SK-N-MC (cell line): ENCODE measurements around the gene TAGLN3.

Experiments used
- EZH2 ChIP-seq: fragments of 200-600 bp; sonication (generic); IDR thresholded peaks from one replicate; pipeline ENCODE4 v1.6.1; 2017; ENCODE audit warnings: antibody characterized with exemption
- FOXP2 ChIP-seq: optimal IDR thresholded peaks from 2 replicates; pipeline ENCODE3; 2011; ENCODE audit warnings: mild to moderate bottlenecking, moderate library complexity; ENCODE audit not compliant: insufficient read depth; ENCODE audit errors: extremely low read length, control extremely low read depth
- POLR2AphosphoS5 ChIP-seq: IDR thresholded peaks from 2 replicates; pipeline ENCODE4 v1.6.1; 2012; ENCODE audit warnings: mild to moderate bottlenecking, low read depth, low read length, borderline replicate concordance

DNA sequence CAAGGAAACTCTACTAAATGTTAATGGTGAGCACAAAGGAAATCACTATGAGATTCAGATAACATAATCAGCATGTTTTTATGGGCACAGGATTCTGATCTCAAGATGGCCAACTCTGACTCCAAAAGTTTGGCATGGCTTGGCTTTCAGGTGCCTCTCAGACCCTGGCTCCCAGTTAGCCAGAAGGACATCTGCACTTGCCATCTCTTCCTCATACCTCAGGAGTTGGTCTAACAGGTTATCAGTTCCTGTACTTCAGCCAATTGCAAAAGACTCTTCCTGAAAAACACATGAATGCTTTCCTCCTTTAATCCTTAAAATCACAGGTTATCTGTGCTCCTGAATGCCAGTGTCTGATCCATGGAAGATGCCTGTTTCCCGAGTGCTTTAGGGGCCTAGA is 60.8 kb downstream of the TAGLN3 start:
- no peak for TF ChIP-seq EZH2
- no peak for TF ChIP-seq POLR2AphosphoS5
- TF ChIP-seq FOXP2, result no peak
